Fibroblast of pulmonary artery (primary cell): Measurements from ENCODE around the gene ARL8A.
"Not testable (repeated sequence)": the region's sequence is repeated elsewhere in the genome, so short reads cannot be mapped to it uniquely, and the experiment has no call there.

Experiments
- DNase-seq: peaks from one replicate; pipeline ENCODE4 v3.0.0-alpha.2; 2010; ENCODE audit warnings: low read depth
- H3K4me3 ChIP-seq: replicated peaks from 2 replicates; pipeline ENCODE4 v1.5.1; 2011; ENCODE audit warnings: low read depth, mild to moderate bottlenecking, control low read depth, low read length, moderate library complexity
- CTCF ChIP-seq: IDR thresholded peaks from 2 replicates; pipeline ENCODE4 v1.5.1; 2011; ENCODE audit warnings: mild to moderate bottlenecking, control low read depth, low read length, inconsistent platforms; ENCODE audit errors: missing control alignments

ARL8A gene

GRCh38 chr1:202181586-202181985 lies 37.0 kb upstream of the ARL8A start:
- no peak for TF ChIP-seq CTCF
- H3K4me3 ChIP-seq: no peak overlapping the region
- no peak for DNase-seq

DNA sequence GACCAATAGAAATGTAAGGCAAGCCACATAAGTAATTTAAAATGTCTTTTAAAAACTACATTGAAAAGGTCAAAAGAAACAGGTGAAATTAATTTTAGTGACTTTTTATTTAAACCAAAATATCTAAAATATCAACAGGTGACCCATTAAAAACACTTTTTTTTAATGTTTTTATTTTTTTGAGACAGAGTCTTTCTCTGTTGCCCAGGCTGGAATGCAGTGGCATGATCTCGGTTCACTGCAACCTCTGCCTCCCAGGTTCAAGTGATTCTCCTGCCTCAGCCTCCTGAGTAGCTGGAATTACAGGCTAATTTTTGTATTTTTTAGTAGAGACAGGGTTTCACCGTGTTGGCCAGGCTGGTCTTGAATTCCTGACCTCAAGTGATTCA lies 36.2 kb upstream of the ARL8A start:
- DNase-seq, H3K4me3 ChIP-seq: not testable (repeated sequence)

GRCh38 chr1:202179828-202180750 lies 35.6 kb upstream of the ARL8A start:
- TF ChIP-seq CTCF: no peak
- no peak for DNase-seq
- no peak overlapping the region for H3K4me3 ChIP-seq

DNA sequence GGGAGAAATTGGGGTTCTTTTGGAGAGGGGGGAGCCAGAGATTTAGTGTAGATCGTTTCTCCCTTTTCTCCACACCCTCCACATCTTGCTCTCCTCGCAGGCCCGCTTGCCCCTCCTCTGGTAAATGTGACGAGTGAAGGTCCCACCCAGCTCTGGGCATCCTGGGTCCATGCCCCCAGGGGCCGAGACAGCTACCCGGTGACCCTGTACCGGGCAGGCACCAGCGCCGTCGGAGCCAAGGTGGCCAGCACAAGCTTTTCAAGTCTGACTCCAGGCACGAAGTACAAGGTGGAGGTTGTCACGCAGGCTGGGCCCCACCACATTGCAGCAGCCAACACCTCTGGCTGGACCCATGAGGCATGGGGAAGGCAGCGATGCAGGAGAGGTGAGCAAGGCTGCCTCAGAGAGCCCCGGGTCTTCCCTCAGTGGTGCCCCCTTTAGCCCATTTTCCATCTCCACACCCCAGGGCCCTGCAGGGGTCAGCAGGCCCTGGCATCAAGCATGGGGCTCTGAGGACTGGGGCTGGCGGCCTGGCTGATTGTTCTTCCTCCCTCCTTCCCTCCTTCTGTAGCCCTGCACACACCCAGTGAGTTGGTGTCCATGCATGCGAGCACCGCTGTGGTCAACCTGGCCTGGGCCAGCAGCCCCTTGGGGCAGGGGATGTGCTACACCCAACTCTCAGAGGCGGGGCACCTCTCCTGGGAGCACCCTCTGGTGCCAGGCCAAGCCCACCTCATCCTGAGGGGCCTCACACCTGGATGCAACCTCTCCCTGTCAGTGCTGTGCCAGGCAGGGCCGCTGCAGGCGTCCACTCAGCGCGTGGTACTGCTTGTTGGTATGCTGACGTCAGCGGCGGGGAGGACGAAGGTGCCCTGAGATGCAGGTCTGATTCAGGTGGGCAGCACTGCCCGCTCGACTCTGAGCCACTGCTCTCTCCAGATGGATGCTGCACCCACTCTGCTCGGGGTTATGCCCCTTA lies 32.7 kb upstream of the ARL8A start:
- TF ChIP-seq CTCF: no peak
- no peak overlapping the region for H3K4me3 ChIP-seq
- DNase-seq: no peak

- DNase-seq: no peak
- H3K4me3 ChIP-seq: no peak overlapping the region
- no peak for TF ChIP-seq CTCF
Observed at GRCh38 chr1:202173993-202174392, 29.5 kb upstream of the ARL8A start.

GRCh38 chr1:202172015-202172355 lies 27.4 kb upstream of the ARL8A start:
- H3K4me3 ChIP-seq: no peak overlapping the region
- no peak for TF ChIP-seq CTCF
- no peak for DNase-seq

GRCh38 chr1:202171292-202172014 lies 26.9 kb upstream of the ARL8A start:
- TF ChIP-seq CTCF: no peak
- H3K4me3 ChIP-seq: no peak overlapping the region
- no peak for DNase-seq
